ENCODE measurements around the gene SUSD3.
A peak's percentile ranks its signal among the peaks of the same experiment; 100 is the strongest.

The SUSD3 gene

DNA sequence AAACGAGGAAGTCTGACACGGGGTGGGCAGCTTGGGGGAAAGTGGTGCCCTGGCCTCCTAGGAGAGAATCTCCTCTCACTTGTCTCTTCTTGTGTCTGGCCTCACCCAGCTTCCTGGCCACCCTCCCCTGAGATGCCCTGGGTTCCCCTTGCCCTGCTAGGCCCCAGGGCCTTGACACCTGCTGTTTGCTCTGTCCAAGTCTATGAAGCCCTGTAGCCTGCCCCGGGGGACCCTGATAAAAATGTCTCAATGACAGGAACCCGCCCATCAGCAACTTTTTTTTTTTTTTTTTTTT, 35.0 kb upstream of the SUSD3 start:
- no peak for DNase-seq (ENCODE audit: low spot score)
- TF ChIP-seq, protein P1, sequence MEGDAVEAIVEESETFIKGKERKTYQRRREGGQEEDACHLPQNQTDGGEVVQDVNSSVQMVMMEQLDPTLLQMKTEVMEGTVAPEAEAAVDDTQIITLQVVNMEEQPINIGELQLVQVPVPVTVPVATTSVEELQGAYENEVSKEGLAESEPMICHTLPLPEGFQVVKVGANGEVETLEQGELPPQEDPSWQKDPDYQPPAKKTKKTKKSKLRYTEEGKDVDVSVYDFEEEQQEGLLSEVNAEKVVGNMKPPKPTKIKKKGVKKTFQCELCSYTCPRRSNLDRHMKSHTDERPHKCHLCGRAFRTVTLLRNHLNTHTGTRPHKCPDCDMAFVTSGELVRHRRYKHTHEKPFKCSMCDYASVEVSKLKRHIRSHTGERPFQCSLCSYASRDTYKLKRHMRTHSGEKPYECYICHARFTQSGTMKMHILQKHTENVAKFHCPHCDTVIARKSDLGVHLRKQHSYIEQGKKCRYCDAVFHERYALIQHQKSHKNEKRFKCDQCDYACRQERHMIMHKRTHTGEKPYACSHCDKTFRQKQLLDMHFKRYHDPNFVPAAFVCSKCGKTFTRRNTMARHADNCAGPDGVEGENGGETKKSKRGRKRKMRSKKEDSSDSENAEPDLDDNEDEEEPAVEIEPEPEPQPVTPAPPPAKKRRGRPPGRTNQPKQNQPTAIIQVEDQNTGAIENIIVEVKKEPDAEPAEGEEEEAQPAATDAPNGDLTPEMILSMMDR (IDR thresholded peaks at IDR 0.05; ENCODE audit: extremely low read depth, missing control alignments): no peak

DNA sequence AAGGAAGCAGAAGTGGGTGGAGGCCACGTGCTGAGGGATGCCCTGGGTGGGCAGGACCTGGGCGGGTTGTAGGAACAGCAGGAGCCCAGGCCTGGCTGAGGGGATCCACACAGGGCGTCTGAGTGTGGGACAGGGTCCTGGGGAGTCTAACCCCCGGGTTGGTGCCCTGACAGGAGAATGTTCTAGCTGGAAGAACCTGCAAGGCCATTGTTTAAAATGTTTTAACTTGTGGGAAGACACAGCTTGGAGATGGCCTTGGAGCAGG, 33.9 kb upstream of the SUSD3 start:
- DNase-seq (ENCODE audit: low spot score): no peak
- TF ChIP-seq, protein P1 (IDR thresholded peaks at IDR 0.05; ENCODE audit: extremely low read depth, missing control alignments): no peak

DNA sequence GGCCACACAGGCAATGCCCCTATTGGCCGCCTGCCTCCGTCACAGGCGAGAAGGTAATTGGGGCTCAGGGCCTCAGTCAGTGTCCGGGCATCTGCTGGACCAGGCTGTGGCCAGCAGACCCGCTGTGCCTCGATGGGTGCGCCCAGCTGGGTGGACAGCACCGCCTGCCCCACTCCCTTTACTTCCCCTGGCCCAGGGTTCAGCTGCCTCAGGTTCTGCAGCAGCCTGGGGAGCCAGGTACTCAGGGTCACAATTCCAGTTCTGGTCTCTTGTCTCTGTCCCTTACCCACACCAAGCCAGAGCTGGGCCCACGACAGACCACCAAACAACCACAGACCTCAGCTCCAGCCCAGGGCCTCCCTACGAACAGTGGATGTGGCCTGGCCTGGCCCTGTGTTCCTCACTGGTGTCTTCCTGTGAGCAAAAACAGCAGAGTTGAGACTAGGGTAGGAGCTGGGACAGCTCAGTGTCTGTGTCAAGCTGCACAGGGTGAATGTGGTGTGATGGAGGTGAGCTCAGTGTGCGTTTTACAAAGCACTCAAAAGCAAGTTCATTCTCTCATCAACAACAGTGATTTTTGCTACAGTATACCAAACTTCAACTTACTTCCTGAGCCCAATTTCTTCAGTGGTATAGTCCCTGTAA, 33.4 kb upstream of the SUSD3 start:
- TF ChIP-seq, protein P1 (IDR thresholded peaks at IDR 0.05; ENCODE audit: extremely low read depth, missing control alignments): no peak
- DNase-seq (ENCODE audit: low spot score): no peak

DNA sequence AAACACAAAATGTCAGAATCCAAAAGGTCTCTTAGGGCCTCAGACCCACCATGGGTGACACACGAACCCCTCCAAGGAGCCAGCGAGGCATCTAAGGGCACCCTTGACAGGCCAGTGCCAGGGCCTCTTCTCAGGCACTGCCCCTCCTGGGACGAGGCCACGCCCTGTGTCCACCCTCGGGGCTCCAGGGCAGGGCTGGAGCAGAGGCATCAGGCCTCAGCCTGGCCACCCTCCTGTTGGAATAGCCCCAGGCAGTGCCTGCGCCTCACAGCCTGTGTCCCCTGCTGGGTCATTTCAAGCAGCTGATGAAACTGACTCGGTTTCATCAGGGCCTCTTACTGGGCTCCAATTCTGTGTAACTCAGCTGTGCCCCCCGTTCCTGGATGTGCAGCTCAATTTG, 32.8 kb upstream of the SUSD3 start:
- DNase-seq (ENCODE audit: low spot score): no peak
- TF ChIP-seq, protein P1 (IDR thresholded peaks at IDR 0.05; ENCODE audit: extremely low read depth, missing control alignments): no peak

DNA sequence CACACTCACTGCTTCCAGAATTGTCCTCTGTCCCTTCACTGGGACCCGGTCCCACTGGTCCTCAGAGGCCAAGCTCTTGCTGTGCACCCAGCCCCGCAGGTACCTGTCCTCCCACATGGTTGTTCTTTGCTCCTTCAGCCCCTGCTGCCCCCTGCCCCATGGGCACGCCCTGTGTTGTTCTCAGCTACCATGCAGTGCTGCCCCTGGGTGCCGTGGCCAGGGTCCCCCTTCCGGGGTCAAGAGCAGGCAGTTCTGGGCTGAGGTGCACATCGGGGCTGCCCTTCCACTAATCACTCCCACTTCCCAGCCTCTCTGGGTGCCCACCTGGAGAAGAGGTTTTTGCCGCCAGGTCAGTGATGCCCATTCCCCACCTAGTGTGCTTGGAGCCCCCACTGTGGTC, 31.9 kb upstream of the SUSD3 start:
- DNase-seq (ENCODE audit: low spot score): no peak
- TF ChIP-seq, protein P1 (IDR thresholded peaks at IDR 0.05; ENCODE audit: extremely low read depth, missing control alignments): no peak

DNA sequence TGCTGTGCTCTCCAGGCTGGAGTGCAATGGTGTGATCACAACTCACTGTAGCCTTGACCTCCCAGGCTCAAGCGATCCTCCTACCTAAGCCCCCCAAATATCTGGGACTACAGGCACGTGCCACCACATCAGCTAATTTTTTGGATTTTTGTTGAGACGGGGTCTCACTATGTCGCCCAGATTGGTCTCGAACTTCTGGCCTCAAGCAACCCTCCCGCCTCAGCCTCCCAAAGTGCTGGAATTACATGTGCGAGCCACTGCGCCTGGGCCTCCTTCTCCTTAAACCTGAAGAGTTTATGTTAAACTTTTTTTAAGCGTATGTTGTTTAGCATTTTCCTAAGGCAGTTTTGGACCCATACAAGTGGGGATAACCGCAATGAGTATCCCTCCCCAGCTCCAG, 30.8 kb upstream of the SUSD3 start:
- TF ChIP-seq, protein P1 (IDR thresholded peaks at IDR 0.05; ENCODE audit: extremely low read depth, missing control alignments): no peak
- DNase-seq (ENCODE audit: low spot score): peak; percentile 18

DNA sequence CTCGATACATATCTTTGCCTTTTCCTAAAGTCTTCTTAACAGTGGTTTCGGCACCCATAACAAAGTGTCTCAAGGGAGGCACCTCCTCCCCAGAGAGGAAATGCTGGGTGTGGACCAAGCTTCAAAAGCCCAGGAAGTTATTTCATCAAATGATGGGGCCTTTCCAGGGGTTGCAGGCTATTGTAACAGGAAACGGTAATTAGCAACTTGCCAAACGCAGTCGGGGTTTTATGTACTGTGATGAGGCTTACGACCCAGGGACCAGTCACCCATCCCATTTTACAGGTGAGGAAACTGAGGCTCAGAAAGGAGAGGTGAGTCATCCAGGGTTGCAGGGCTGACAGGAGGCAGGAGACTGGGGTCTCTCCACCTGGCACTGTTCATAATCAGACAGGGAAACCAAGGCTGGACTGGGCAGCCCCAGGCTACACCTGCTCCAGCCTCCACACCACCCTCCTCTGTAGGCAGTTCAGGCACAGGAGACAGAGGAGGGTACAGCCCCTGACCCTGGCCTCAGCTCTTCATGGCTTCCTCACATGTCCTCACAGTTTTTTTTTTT, 30.0 kb upstream of the SUSD3 start:
- TF ChIP-seq, protein P1 (IDR thresholded peaks at IDR 0.05; ENCODE audit: extremely low read depth, missing control alignments): no peak
- DNase-seq (ENCODE audit: low spot score): peak; percentile 68
